Measurements from ENCODE around the gene UQCRH. TPM values are rescaled to one million over a fixed set of nuclear protein-coding genes. Genes with fewer than 3 reads are reported as not detected.
"Not testable (repeated sequence)": the region's sequence is repeated elsewhere in the genome, so short reads cannot be mapped to it uniquely, and the experiment has no call there.

Gene UQCRH
- total RNA-seq, 1 donor from 2014 or later, result 1,085 TPM

GRCh38 chr1:46322191-46322590 is 18.7 kb downstream of the UQCRH start:
- not testable (repeated sequence) for DNase-seq

GRCh38 chr1:46325285-46326076 is 22.0 kb downstream of the UQCRH start:
- H3K9me3 ChIP-seq (replicated peaks); intact Hi-C loops (cut with micrococcal nuclease); H3K4me3 ChIP-seq; H3K4me1 ChIP-seq; H3K36me3 ChIP-seq; H3K27ac ChIP-seq (replicated peaks); H3K27me3 ChIP-seq (ENCODE audit: low read depth); DNase-seq: not testable (repeated sequence)

More at GRCh38 chr1:46322191-46322590, 18.7 kb downstream of the UQCRH start:
- peaks cover 10% of the 10 kb centered on the region for H3K36me3 ChIP-seq
- H3K4me1 ChIP-seq; intact Hi-C loops (cut with micrococcal nuclease); H3K4me3 ChIP-seq; H3K27ac ChIP-seq (replicated peaks); H3K27me3 ChIP-seq (ENCODE audit: low read depth); H3K9me3 ChIP-seq (replicated peaks): not testable (repeated sequence)

- H3K4me3 ChIP-seq; DNase-seq; H3K27ac ChIP-seq (replicated peaks); intact Hi-C loops (cut with micrococcal nuclease); H3K27me3 ChIP-seq (ENCODE audit: low read depth); H3K4me1 ChIP-seq; H3K36me3 ChIP-seq; H3K9me3 ChIP-seq (replicated peaks): not testable (repeated sequence)
Measured at GRCh38 chr1:46328182-46328581, 24.7 kb downstream of the UQCRH start.

- H3K27me3 ChIP-seq (ENCODE audit: low read depth); DNase-seq; H3K27ac ChIP-seq (replicated peaks); H3K9me3 ChIP-seq (replicated peaks); H3K4me3 ChIP-seq; H3K36me3 ChIP-seq; H3K4me1 ChIP-seq; intact Hi-C loops (cut with micrococcal nuclease): not testable (repeated sequence)
Measured at GRCh38 chr1:46329807-46330206, 26.3 kb downstream of the UQCRH start.

GRCh38 chr1:46330381-46330780 is 26.9 kb downstream of the UQCRH start:
- H3K27ac ChIP-seq (replicated peaks); H3K27me3 ChIP-seq (ENCODE audit: low read depth); H3K9me3 ChIP-seq (replicated peaks); H3K4me1 ChIP-seq; H3K36me3 ChIP-seq; intact Hi-C loops (cut with micrococcal nuclease); H3K4me3 ChIP-seq; DNase-seq: not testable (repeated sequence)

GRCh38 chr1:46331786-46332540 is 28.5 kb downstream of the UQCRH start:
- intact Hi-C loops (cut with micrococcal nuclease); H3K4me3 ChIP-seq; H3K36me3 ChIP-seq; H3K9me3 ChIP-seq (replicated peaks); DNase-seq; H3K27me3 ChIP-seq (ENCODE audit: low read depth); H3K27ac ChIP-seq (replicated peaks); H3K4me1 ChIP-seq: not testable (repeated sequence)

GRCh38 chr1:46333300-46334029 is 30.0 kb downstream of the UQCRH start:
- peak; percentile 9 for TF ChIP-seq CTCF (IDR thresholded peaks at IDR 0.05; ENCODE audit: borderline replicate concordance)
- no peaks in the 10 kb centered on the region for H3K27me3 ChIP-seq (ENCODE audit: low read depth)
- H3K9me3 ChIP-seq (replicated peaks), result no peaks in the 10 kb centered on the region
- H3K4me1 ChIP-seq, result no peaks in the 10 kb centered on the region
- H3K27ac ChIP-seq (replicated peaks), result no peak overlapping the region
- no peak overlapping the region for H3K4me3 ChIP-seq
- H3K36me3 ChIP-seq, result no peaks in the 10 kb centered on the region
- intact Hi-C loops (cut with micrococcal nuclease), result no loop called here
- no peak for DNase-seq

- Histone ChIP-seq H3K4me3 (no peak overlapping the region), H3K4me1 (no peaks in the 10 kb centered on the region), H3K27me3 (ENCODE audit: low read depth) (no peaks in the 10 kb centered on the region), H3K27ac (replicated peaks) (no peak overlapping the region), H3K36me3 (no peaks in the 10 kb centered on the region), H3K9me3 (replicated peaks) (no peaks in the 10 kb centered on the region)
- TF ChIP-seq CTCF (IDR thresholded peaks at IDR 0.05; ENCODE audit: borderline replicate concordance), result no peak
- intact Hi-C loops (cut with micrococcal nuclease), result no loop called here
- DNase-seq, result no peak
Measured at GRCh38 chr1:46334030-46334384, 30.5 kb downstream of the UQCRH start.

Measured in left ventricle myocardium inferior (tissue), 1 donor.